IPS-20b (cell line): Measurements from ENCODE around the gene HIF3A.

Experiments
- H3K27ac ChIP-seq: one replicate; pipeline ENCODE4 v1.5.1; 2013; ENCODE audit warnings: low read length
- H3K27me3 ChIP-seq: 2 replicates; pipeline ENCODE4 v1.6.1; 2013; ENCODE audit warnings: mild to moderate bottlenecking, low read length, inconsistent platforms; ENCODE audit not compliant: insufficient read depth
- H3K36me3 ChIP-seq: 2 replicates; pipeline ENCODE4 v1.6.1; 2013; ENCODE audit warnings: low read depth, mild to moderate bottlenecking, inconsistent platforms, low read length, moderate library complexity; ENCODE audit not compliant: insufficient read depth
- H3K4me1 ChIP-seq: 2 replicates; pipeline ENCODE4 v1.6.1; 2013; ENCODE audit warnings: mild to moderate bottlenecking, control low read depth, inconsistent platforms, low read length, moderate library complexity; ENCODE audit not compliant: insufficient read depth
- H3K4me3 ChIP-seq: 2 replicates; pipeline ENCODE4 v1.5.1; 2013; ENCODE audit warnings: mild to moderate bottlenecking, low read length, inconsistent platforms
- H3K9ac ChIP-seq: 2 replicates; pipeline ENCODE4 v1.6.1; 2013; ENCODE audit warnings: low read depth, mild to moderate bottlenecking, inconsistent platforms, low read length, moderate library complexity
- H3K9me3 ChIP-seq: 2 replicates; pipeline ENCODE4 v1.6.1; 2013; ENCODE audit warnings: mild to moderate bottlenecking, low read depth, low read length, inconsistent platforms; ENCODE audit not compliant: insufficient read depth

Gene HIF3A

DNA sequence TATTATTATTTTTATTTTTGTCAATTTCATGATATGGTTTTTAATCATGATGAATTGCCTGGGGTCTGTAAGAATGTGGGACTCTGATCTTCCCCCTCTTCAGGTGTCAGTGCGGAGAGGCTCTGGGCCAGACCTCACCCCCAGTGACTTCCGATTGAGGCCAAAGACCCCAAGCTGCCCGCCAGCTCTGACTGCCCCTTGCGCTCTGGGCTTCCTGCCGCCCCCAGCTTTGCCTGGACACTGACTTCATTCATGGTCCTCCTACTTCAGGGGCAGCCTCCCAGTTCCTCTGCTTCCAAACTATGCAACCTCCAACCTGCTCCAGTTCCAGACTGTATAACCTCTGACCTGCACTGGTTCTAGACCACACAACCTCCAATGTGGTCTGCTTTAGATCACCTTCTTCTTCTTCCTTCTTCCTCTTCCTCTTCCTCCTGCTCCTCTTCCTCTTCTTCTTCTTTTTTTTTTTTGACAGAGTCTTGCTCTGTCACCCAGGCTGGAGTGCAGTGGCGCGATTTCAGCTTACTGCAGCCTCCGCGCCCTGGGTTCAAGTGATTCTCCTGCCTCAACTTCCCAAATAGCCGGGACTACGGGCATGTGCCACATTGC lies 43.3 kb downstream of the HIF3A start:
- H3K9ac ChIP-seq: no peak overlapping the region
- no peaks in the 10 kb centered on the region for H3K9me3 ChIP-seq
- 0 out of 2 replicates have a peak, but pooled peaks cover 6% of the 10 kb centered on the region for H3K36me3 ChIP-seq
- no peaks in the 10 kb centered on the region for H3K4me1 ChIP-seq
- no peak overlapping the region for H3K4me3 ChIP-seq
- no peaks in the 10 kb centered on the region for H3K27me3 ChIP-seq
- H3K27ac ChIP-seq: no peak overlapping the region

DNA sequence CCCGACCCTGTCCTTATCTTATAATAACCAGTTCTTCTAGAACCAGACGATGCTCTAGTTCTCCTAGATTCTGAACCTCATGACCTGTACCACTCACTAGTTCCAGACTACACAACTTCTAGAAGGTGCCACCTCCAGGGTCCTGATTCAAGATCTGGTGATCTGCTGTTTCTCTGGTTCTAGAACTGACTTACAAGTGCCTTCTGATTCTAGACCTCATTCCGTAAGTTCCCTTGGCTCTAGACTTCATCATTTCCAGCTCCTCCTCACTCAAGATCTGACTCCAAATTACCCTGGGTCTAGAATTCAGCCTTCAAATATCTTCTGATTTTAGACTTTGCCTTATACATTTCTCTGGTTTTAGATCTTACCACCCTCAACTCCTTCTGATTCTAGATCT lies 45.1 kb downstream of the HIF3A start:
- Histone ChIP-seq H3K27me3 (no peaks in the 10 kb centered on the region), H3K9ac (no peak overlapping the region), H3K4me3 (no peak overlapping the region)

DNA sequence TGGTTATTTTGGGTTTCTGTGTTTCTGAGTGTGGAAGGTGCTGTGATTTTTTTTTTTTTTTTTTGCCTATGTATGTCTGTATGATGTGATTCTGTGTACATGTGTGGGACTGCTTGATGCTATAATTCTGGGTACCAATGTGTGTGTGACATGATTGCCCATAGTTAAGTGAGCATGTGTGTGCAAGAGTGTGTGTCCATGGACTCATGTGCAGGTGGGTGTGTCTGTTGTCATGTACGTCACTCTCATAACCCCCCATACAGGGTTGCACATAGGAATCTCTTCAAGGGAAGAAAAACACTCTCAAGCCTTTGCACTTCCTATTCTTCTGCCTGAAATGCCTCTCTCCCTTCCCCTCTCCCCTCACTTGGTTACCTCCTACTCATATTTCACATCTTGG lies 47.5 kb downstream of the HIF3A start:
- H3K9me3 ChIP-seq: no peaks in the 10 kb centered on the region
- H3K4me1 ChIP-seq: no peaks in the 10 kb centered on the region

More for the DNA sequence above, 45.1 kb downstream of the HIF3A start:
- no peak overlapping the region for H3K27ac ChIP-seq
- H3K9me3 ChIP-seq: no peaks in the 10 kb centered on the region
- 0 out of 2 replicates have a peak, but pooled peaks cover 6% of the 10 kb centered on the region for H3K36me3 ChIP-seq
- H3K4me1 ChIP-seq: no peaks in the 10 kb centered on the region

GRCh38 chr19:46345157-46345556 lies 48.3 kb downstream of the HIF3A start:
- Histone ChIP-seq H3K36me3 (peaks cover 11% of the 10 kb centered on the region; the same call in 1 of the 2 replicates), H3K9ac (no peak overlapping the region), H3K9me3 (no peaks in the 10 kb centered on the region), H3K27me3 (no peaks in the 10 kb centered on the region), H3K4me1 (no peaks in the 10 kb centered on the region), H3K27ac (no peak overlapping the region), H3K4me3 (no peak overlapping the region)

More for the DNA sequence above, 47.5 kb downstream of the HIF3A start:
- H3K36me3 ChIP-seq: peaks cover 10% of the 10 kb centered on the region; the same call in 1 of the 2 replicates
- no peak overlapping the region for H3K27ac ChIP-seq
- H3K27me3 ChIP-seq: no peaks in the 10 kb centered on the region
- no peak overlapping the region for H3K4me3 ChIP-seq
- no peak overlapping the region for H3K9ac ChIP-seq

DNA sequence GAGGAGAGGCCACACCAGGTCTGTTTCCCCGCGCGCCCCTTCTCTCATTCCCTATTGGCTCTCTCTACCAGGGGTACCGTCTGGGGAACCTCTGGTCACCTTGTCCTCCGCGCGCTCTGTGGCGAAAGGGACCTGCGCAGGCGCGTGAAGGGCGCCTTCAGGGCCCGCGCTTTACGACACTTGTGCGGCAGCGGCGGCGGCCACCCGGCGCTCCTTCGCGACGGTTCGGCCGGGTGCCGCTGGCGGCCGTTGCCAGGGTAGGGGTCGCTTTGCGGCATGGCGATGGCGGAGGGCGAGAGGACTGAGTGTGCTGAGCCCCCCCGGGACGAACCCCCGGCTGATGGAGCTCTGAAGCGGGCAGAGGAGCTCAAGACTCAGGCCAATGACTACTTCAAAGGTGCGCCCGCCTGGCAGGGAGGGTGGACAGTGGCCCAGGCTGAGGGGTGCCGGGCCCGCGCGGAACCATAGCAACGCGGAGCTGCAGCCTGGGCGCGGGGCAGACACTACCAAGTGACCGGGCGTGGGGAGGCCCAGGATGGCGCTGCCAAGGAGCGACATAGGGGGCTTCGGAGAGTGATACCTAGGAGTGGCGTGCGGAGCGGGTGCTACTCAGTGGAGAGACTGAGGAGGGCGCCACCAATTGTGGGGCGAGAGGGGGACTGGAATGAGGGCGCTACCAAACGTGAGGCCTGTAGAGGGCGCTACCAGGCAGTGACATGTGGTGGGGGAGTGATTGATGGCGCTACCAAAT lies 50.2 kb downstream of the HIF3A start, which contains the start of gene PPP5C:
Gene PPP5C, plus strand, starts transcription at position 267 of the 751 bp plus-strand sequence. Its CDS starts 10 bp downstream, at position 277.
- H3K36me3 ChIP-seq: peaks cover 19% of the 10 kb centered on the region
- H3K9ac ChIP-seq: peak within 1 kb of the TSS; percentile 99
- no peaks in the 10 kb centered on the region for H3K27me3 ChIP-seq
- H3K4me1 ChIP-seq: no peaks in the 10 kb centered on the region
- peak within 1 kb of the TSS; percentile 97 for H3K4me3 ChIP-seq
- H3K9me3 ChIP-seq: no peaks in the 10 kb centered on the region
- H3K27ac ChIP-seq: peak within 1 kb of the TSS; percentile 99

- Histone ChIP-seq H3K36me3 (peaks cover 23% of the 10 kb centered on the region), H3K27me3 (no peaks in the 10 kb centered on the region), H3K4me3 (peak overlapping the region; percentile 97), H3K4me1 (no peaks in the 10 kb centered on the region), H3K9me3 (no peaks in the 10 kb centered on the region), H3K27ac (peak overlapping the region; percentile 99), H3K9ac (peak overlapping the region; percentile 99; the same call in 1 of the 2 replicates)
Measured at GRCh38 chr19:46347572-46347883, 50.7 kb downstream of the HIF3A start.

DNA sequence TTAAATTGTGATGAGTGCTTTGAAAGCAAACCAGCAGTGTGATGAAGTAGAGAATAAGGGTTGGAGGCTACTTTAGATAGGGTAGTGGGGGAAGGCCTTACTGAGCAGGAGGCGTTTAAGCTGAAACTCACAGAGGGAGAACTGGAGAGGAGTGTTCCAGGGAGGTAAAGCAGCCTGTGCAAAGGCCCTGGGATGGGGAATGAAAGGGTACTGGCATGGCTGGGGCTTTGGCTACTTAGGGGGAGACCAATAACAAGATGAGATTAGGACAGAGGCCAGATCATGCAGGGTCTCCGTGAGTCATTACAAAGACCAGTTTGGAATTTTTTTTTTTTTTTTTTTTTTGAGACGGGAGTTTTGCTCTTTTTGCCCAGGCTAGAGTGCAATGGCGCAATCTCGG lies 51.1 kb downstream of the HIF3A start:
- Histone ChIP-seq H3K36me3 (peaks cover 25% of the 10 kb centered on the region), H3K27ac (no peak overlapping the region), H3K4me3 (peak overlapping the region; percentile 97), H3K9me3 (no peaks in the 10 kb centered on the region), H3K27me3 (no peaks in the 10 kb centered on the region), H3K9ac (peak overlapping the region; percentile 99; the same call in 1 of the 2 replicates), H3K4me1 (no peaks in the 10 kb centered on the region)

GRCh38 chr19:46349311-46349993 lies 52.6 kb downstream of the HIF3A start:
- no peak overlapping the region; the same call in 1 of the 2 replicates for H3K9ac ChIP-seq

GRCh38 chr19:46350029-46350757 lies 53.4 kb downstream of the HIF3A start:
- H3K4me1 ChIP-seq: no peaks in the 10 kb centered on the region
- no peaks in the 10 kb centered on the region for H3K9me3 ChIP-seq
- H3K4me3 ChIP-seq: no peak overlapping the region
- H3K9ac ChIP-seq: no peak overlapping the region
- peaks cover 45% of the 10 kb centered on the region for H3K36me3 ChIP-seq
- no peaks in the 10 kb centered on the region for H3K27me3 ChIP-seq
- H3K27ac ChIP-seq: no peak overlapping the region

More at GRCh38 chr19:46349311-46349993, 52.6 kb downstream of the HIF3A start:
- Histone ChIP-seq H3K27ac (no peak overlapping the region), H3K27me3 (no peaks in the 10 kb centered on the region), H3K9me3 (no peaks in the 10 kb centered on the region), H3K4me3 (no peak overlapping the region), H3K4me1 (no peaks in the 10 kb centered on the region), H3K36me3 (peaks cover 38% of the 10 kb centered on the region)

GRCh38 chr19:46350758-46351159 lies 53.9 kb downstream of the HIF3A start:
- Histone ChIP-seq H3K9me3 (no peaks in the 10 kb centered on the region), H3K4me1 (no peaks in the 10 kb centered on the region), H3K36me3 (peaks cover 51% of the 10 kb centered on the region), H3K9ac (no peak overlapping the region), H3K27me3 (no peaks in the 10 kb centered on the region), H3K4me3 (no peak overlapping the region), H3K27ac (no peak overlapping the region)
